Tibial artery (tissue), 4 donors: ENCODE measurements around the gene MACF1.

Experiments
- DNase-seq, 2 donors: peaks; one replicate each; pipeline ENCODE4 v3.0.0-alpha.2; 2019
- H3K27ac ChIP-seq, 2 donors: fragments of 200-600 bp; sonication (generic) in 1 of 2; 1 replicate in 1 of 2; 2 replicates in 1 of 2; pipeline ENCODE4 v1.5.1; 2018 to 2019; ENCODE audit warnings: mild to moderate bottlenecking in 1 of 2
- H3K27me3 ChIP-seq, 2 donors: fragments of 200-600 bp; sonication (generic) in 1 of 2; one replicate each; pipeline versions ENCODE4 v1.5.1 to v1.6.0; 2016 to 2019
- H3K36me3 ChIP-seq, 3 donors: fragments of 200-600 bp; sonication (generic) in 2 of 3; one replicate each; pipeline ENCODE4 v1.5.1; 2016 to 2019; ENCODE audit warnings: mild to moderate bottlenecking in 2 of 3
- H3K4me1 ChIP-seq, 4 donors: fragments of 200-600 bp; sonication (generic) in 2 of 4; 1 replicate in 3 of 4; 2 replicates in 1 of 4; pipeline ENCODE4 v1.5.1; 2016 to 2019
- H3K4me3 ChIP-seq, 2 donors: fragments of 200-600 bp; sonication (generic) in 1 of 2; 1 replicate in 1 of 2; 2 replicates in 1 of 2; pipeline ENCODE4 v1.5.1; 2018 to 2019; ENCODE audit warnings: mild to moderate bottlenecking in 2 of 2
- H3K9me3 ChIP-seq, 3 donors: fragments of 200-600 bp; sonication (generic) in 1 of 3; one replicate each; pipeline ENCODE4 v1.5.1; 2016 to 2019
- intact Hi-C: fragments of 100-400 bp; cut with DNase I; formaldehyde crosslinking; loops from one replicate; pipeline ENCODE4 v1.15.0; 2023; ENCODE audit warnings: low total_unique reads
- TF ChIP-seq, protein P1 (sequence below), 2 experiments: fragments of 200-600 bp in 1 of 2; fragments of 450-650 bp in 1 of 2; IDR thresholded peaks; one replicate each; pipeline ENCODE4 v1.5.1; 2017 to 2019; ENCODE audit warnings: antibody characterized with exemption in 2 of 2, mild to moderate bottlenecking in 1 of 2, moderate library complexity in 1 of 2

Gene MACF1

DNA sequence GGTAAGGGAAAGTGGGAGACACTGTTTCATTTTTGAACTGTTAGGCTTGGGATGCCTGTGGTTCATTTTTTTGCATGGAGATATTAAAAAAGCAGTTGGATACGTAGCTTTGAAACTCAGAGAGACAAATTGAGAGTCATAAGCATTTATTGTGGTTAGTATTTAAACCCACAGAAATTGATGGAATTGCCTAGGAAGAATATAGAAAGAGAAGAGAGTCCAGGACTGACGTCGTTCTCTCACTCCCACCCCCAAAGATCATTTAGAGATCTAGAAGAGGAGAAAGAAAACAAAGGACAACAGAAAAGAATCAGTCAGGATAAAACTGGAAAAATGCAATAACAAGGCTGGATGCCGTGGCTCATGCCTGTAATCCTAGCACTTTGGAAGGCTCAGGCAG lies 213.7 kb downstream of the MACF1 start:
- no peak for DNase-seq
- H3K4me1 ChIP-seq: peaks cover 0 to 88% (median 26%) of the 10 kb centered on the region in 4 donors
- H3K4me3 ChIP-seq: no peak overlapping the region
- no peaks in the 10 kb centered on the region for H3K27me3 ChIP-seq
- intact Hi-C loops: loop anchor here (10.0 kb wide), 2 partner anchors 63 to 153 kb away; no protein-coding TSS in a partner anchor
- TF ChIP-seq, protein P1, sequence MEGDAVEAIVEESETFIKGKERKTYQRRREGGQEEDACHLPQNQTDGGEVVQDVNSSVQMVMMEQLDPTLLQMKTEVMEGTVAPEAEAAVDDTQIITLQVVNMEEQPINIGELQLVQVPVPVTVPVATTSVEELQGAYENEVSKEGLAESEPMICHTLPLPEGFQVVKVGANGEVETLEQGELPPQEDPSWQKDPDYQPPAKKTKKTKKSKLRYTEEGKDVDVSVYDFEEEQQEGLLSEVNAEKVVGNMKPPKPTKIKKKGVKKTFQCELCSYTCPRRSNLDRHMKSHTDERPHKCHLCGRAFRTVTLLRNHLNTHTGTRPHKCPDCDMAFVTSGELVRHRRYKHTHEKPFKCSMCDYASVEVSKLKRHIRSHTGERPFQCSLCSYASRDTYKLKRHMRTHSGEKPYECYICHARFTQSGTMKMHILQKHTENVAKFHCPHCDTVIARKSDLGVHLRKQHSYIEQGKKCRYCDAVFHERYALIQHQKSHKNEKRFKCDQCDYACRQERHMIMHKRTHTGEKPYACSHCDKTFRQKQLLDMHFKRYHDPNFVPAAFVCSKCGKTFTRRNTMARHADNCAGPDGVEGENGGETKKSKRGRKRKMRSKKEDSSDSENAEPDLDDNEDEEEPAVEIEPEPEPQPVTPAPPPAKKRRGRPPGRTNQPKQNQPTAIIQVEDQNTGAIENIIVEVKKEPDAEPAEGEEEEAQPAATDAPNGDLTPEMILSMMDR (IDR thresholded peaks at IDR 0.05): no peak
- H3K27ac ChIP-seq: peak overlapping the region; percentile 22 to 27
- H3K36me3 ChIP-seq: peaks cover 5 to 22% (median 6%) of the 10 kb centered on the region in 3 donors
- H3K9me3 ChIP-seq: no peaks in the 10 kb centered on the region

DNA sequence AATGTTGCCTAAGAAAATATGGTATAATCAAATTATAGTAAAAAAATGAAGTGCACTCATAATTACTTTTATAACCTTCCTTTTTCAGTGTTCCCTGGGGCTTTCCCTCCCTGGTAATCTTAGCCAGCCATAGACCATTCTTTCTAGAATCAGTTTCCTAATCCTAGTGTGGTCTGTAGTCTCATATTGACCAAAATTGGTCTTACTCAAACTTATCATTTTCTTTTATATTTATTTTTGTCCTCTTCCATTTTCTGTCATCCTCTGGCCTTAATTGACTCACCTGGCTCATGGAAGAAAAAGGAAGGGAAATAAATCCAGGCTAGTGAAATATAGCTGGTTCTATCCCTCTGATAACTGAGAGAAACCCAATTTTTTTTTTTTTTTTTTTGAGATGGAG lies 216.0 kb downstream of the MACF1 start:
- H3K27me3 ChIP-seq: no peaks in the 10 kb centered on the region
- no peaks in the 10 kb centered on the region for H3K9me3 ChIP-seq
- no peak for DNase-seq
- TF ChIP-seq, protein P1 (IDR thresholded peaks at IDR 0.05): no peak
- intact Hi-C loops: no loop called here
- H3K4me3 ChIP-seq: no peak overlapping the region
- H3K4me1 ChIP-seq: peaks cover 0 to 75% (median 10%) of the 10 kb centered on the region in 4 donors
- peaks cover 19 to 38% (median 24%) of the 10 kb centered on the region in 3 donors for H3K36me3 ChIP-seq
- peak overlapping the region in 1 of 2 donors; percentile 3 for H3K27ac ChIP-seq

DNA sequence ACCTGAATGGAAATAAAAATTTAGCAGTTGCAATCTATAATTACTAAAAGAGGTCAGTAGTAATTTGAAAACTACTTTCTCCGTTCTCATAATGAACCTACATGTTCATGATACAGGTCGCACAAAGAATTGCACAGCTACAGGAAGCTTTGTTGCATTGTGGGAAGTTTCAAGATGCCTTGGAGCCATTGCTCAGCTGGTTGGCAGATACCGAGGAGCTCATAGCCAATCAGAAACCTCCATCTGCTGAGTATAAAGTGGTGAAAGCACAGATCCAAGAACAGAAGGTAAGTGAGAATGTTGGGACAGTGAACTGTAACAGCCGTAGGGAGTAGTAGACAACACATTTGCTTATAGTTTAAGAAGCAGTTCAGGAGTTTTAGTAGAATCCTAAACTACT lies 218.1 kb downstream of the MACF1 start:
- intact Hi-C loops: no loop called here
- DNase-seq: no peak
- no peaks in the 10 kb centered on the region for H3K27me3 ChIP-seq
- peaks cover 0 to 72% (median 9%) of the 10 kb centered on the region in 4 donors for H3K4me1 ChIP-seq
- H3K27ac ChIP-seq: no peak overlapping the region
- H3K9me3 ChIP-seq: no peaks in the 10 kb centered on the region
- H3K36me3 ChIP-seq: peaks cover 19 to 54% (median 30%) of the 10 kb centered on the region in 3 donors
- TF ChIP-seq, protein P1 (IDR thresholded peaks at IDR 0.05): no peak
- no peak overlapping the region for H3K4me3 ChIP-seq

DNA sequence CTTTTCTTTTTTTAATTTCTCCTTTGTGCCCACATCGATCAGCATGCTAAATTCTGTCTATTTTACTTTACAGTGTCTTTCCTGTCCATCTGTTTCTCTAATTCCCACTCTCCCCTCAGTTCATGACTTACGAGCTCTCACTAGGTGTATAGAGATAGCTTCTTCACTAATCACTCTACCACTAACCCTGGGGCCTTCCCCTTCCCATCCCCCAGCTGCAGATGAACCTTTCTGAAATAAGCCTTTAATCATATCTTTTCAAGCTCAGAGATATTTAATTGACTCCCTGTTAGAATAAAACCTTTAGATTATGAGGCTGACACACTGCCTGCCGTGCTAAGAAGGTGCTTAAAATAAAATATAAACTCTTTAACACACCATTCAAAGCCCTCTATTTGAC lies 220.7 kb downstream of the MACF1 start:
- intact Hi-C loops: no loop called here
- H3K4me1 ChIP-seq: peaks cover 0 to 52% (median 8%) of the 10 kb centered on the region in 4 donors

DNA sequence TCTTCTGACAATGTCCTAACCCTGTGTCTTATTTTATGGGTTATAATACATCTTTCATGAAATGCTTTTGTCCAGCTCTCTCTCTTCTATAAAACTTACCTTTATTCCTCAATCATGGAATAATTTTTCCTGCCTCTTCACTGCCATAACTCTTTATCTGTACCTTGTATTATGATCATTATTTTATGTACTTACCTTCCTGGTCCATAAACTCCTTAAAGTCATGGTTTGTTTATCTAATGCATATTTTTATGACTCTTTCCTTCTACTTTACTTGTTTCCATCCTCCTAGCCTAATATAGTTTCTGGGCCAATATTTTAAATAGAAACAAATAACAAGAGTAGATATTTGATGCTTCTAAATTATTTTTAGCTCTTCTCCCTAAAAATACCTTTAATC lies 221.1 kb downstream of the MACF1 start:
- DNase-seq: no peak
- TF ChIP-seq, protein P1 (IDR thresholded peaks at IDR 0.05): no peak
- peak overlapping the region in 1 of 2 donors; percentile 33 for H3K27ac ChIP-seq
- peaks cover 0 to 47% (median 8%) of the 10 kb centered on the region in 4 donors for H3K4me1 ChIP-seq
- H3K36me3 ChIP-seq: peaks cover 37 to 79% (median 55%) of the 10 kb centered on the region in 3 donors
- H3K4me3 ChIP-seq: no peak overlapping the region
- intact Hi-C loops: no loop called here
- no peaks in the 10 kb centered on the region for H3K9me3 ChIP-seq
- H3K27me3 ChIP-seq: no peaks in the 10 kb centered on the region

More for the DNA sequence above, 220.7 kb downstream of the MACF1 start:
- Histone ChIP-seq H3K9me3 (no peaks in the 10 kb centered on the region), H3K27ac (peak overlapping the region in 1 of 2 donors; percentile 33), H3K27me3 (no peaks in the 10 kb centered on the region), H3K4me3 (no peak overlapping the region), H3K36me3 (peaks cover 36 to 74% (median 51%) of the 10 kb centered on the region in 3 donors)
- no peak for DNase-seq
- TF ChIP-seq, protein P1 (IDR thresholded peaks at IDR 0.05): no peak
